Measurements from ENCODE around the gene RALGPS2.

RALGPS2 gene

GRCh38 chr1:178961331-178961730 lies 236.3 kb downstream of the RALGPS2 start:
- CTCF ChIA-PET: no interaction called here
- no peaks in the 10 kb centered on the region for H3K27me3 Mint-ChIP-seq
- H3K27ac Mint-ChIP-seq: no peak overlapping the region
- H3K4me3 Mint-ChIP-seq: no peak overlapping the region
- H3K9me3 Mint-ChIP-seq: peaks cover 3% of the 10 kb centered on the region
- no peak for DNase-seq
- no peaks in the 10 kb centered on the region for H3K36me3 Mint-ChIP-seq
- H3K4me1 Mint-ChIP-seq: no peaks in the 10 kb centered on the region

GRCh38 chr1:178961868-178962267 lies 236.8 kb downstream of the RALGPS2 start:
- no peaks in the 10 kb centered on the region for H3K27me3 Mint-ChIP-seq
- CTCF ChIA-PET: no interaction called here
- H3K36me3 Mint-ChIP-seq: no peaks in the 10 kb centered on the region

DNA sequence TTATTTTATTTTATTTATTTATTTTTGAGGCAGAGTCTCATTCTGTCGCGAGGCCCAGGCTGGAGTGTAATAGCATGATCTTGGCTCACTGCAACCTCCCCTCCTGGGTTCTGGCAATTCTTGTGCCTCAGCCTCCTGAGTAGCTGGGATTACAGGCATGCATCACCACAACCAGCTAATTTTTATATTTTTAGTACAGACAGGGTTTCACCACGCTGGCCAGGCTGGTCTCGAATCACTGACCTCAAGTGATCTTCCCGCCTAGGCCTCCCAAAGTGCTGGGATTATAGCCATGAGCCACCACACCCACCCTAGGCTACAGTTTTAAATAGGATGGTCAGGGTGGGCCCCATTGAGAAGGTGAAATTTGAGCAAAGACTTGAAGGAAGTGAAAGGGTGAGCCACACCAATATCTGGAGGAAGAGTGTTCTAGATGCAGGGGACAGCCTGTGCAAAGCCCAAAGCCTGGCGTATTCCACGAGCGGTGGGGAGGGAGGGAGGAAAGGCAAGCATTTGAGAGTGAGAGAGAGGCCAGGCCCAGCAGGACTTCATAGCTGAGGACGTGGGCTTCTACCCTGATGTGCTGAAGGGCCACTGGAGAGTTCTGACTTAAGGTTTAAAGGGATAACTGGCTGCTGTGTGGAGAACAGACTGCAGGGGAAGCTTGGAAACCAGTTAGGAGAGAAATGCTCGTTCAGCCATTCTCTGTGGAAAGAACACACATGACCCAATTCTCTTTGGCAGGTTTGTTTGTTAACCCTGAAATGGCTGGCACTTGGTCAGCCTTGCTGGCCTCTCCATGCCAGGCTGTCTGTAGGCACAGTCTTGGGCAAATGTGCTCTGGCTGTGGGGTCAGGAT lies 238.0 kb downstream of the RALGPS2 start:
- Mint-ChIP-seq H3K27me3 (peaks cover 4% of the 10 kb centered on the region), H3K27ac (no peak overlapping the region), H3K9me3 (peaks cover 3% of the 10 kb centered on the region), H3K4me3 (no peak overlapping the region), H3K4me1 (no peaks in the 10 kb centered on the region), H3K36me3 (no peaks in the 10 kb centered on the region)
- DNase-seq: no peak
- CTCF ChIA-PET: no interaction called here

More at GRCh38 chr1:178961868-178962267, 236.8 kb downstream of the RALGPS2 start:
- Mint-ChIP-seq H3K4me3 (no peak overlapping the region), H3K27ac (no peak overlapping the region), H3K9me3 (peaks cover 3% of the 10 kb centered on the region), H3K4me1 (no peaks in the 10 kb centered on the region)
- DNase-seq: no peak

- CTCF ChIA-PET: no interaction called here
- Mint-ChIP-seq H3K4me1 (no peaks in the 10 kb centered on the region), H3K27ac (no peak overlapping the region), H3K4me3 (no peak overlapping the region), H3K36me3 (no peaks in the 10 kb centered on the region), H3K27me3 (peaks cover 4% of the 10 kb centered on the region), H3K9me3 (peaks cover 3% of the 10 kb centered on the region)
- no peak for DNase-seq
Observed at GRCh38 chr1:178964469-178965330, 239.7 kb downstream of the RALGPS2 start.

DNA sequence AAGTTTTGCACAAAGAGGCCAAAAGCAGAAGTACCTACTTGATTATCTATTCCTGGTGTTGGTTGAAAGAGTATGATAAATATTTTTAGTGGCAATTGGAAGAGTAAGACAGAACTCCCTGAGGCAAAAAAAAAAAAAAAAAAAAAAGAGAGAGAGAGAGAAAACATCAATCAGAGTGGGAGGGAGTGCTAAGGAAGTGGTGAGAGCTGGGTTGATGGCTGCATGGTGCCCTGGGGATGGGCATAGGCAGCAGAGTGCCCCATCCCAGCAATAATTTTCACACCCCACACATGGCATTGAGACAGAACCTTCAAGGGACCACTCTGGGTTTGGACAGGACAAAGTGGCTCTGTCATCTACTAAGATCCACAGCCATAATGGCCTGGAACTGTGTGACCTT lies 241.3 kb downstream of the RALGPS2 start:
- DNase-seq: no peak

DNA sequence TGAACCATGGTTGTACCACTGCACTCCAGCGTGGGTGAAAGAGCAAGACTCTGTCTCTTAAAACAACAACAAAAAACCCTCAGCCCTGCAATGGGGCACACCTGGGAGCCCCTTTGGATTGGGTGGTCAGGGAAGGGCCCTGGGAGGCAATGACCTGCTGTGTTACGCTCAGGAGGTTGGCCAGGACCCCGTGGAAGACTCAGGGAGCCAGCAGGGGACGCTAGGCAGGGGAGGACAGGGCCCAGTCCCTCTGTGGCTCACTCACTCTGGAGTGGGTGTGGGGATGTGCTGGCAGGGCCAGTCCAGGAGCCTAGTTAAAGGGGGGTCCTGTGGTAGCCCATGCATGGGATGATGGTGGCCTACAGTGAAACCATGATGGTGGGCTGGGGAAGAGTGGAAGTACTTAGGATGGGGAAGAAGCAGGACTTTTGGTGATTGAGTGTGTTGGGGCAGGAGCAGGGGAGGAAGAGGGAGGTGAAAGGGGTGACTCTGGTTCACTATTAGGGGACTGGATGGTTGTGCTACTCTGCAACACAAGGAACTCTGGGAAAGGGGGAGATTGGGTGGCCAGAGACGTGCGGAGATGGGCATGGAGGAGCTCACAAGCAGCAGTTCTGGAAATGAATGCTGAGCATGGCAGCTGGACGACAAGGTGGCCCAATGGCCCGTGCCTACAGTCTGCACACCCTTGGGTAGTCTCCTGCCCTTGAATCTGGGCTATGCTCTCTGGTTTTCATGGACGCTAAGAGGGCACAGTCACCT lies 244.4 kb downstream of the RALGPS2 start:
- Mint-ChIP-seq H3K36me3 (no peaks in the 10 kb centered on the region), H3K9me3 (no peaks in the 10 kb centered on the region), H3K4me3 (no peak overlapping the region), H3K27ac (no peak overlapping the region), H3K27me3 (peaks cover 19% of the 10 kb centered on the region), H3K4me1 (peaks cover 6% of the 10 kb centered on the region)
- DNase-seq: no peak
- CTCF ChIA-PET: no interaction called here

More for the DNA sequence above, 241.3 kb downstream of the RALGPS2 start:
- H3K36me3 Mint-ChIP-seq: no peaks in the 10 kb centered on the region
- H3K27me3 Mint-ChIP-seq: peaks cover 4% of the 10 kb centered on the region
- no peak overlapping the region for H3K27ac Mint-ChIP-seq
- peaks cover 3% of the 10 kb centered on the region for H3K9me3 Mint-ChIP-seq
- CTCF ChIA-PET: no interaction called here
- no peak overlapping the region for H3K4me3 Mint-ChIP-seq
- no peaks in the 10 kb centered on the region for H3K4me1 Mint-ChIP-seq

DNA sequence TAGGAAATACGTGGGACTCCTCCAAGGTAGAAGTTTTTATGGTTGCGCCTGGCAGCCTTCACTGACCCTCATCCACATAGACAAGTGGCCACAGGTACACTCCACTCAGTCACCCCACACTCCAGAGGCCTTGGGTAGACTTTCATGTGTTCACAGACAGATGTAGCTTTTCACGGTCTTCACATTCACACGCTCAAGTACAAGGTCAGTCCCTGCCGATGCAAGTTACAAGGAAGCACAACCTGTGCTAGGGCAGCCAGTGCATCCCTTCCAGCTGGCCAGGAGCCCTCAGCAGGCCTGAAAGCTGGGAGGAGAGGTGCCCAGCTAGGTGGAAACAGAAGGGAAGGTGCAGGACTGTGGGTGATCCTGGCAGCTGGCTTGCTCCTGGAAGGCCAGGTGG lies 245.1 kb downstream of the RALGPS2 start:
- peaks cover 23% of the 10 kb centered on the region for H3K27me3 Mint-ChIP-seq
- DNase-seq: no peak
- no peak overlapping the region for H3K27ac Mint-ChIP-seq
- peaks cover 6% of the 10 kb centered on the region for H3K4me1 Mint-ChIP-seq
- peaks cover 1% of the 10 kb centered on the region for H3K9me3 Mint-ChIP-seq
- H3K4me3 Mint-ChIP-seq: no peak overlapping the region
- CTCF ChIA-PET: no interaction called here
- no peaks in the 10 kb centered on the region for H3K36me3 Mint-ChIP-seq
